SH-SY5Y (cell line): ENCODE results near the gene MED7.

ENCODE experiments used
- GATA2 ChIP-seq: IDR thresholded peaks from 2 replicates; pipeline ENCODE4 v1.6.1; 2011; ENCODE audit warnings: mild to moderate bottlenecking, low read depth, low read length
- GATA3 ChIP-seq: IDR thresholded peaks from 2 replicates; pipeline ENCODE4 v1.6.1; 2011; ENCODE audit warnings: low read depth, mild to moderate bottlenecking, low read length, moderate library complexity

DNA sequence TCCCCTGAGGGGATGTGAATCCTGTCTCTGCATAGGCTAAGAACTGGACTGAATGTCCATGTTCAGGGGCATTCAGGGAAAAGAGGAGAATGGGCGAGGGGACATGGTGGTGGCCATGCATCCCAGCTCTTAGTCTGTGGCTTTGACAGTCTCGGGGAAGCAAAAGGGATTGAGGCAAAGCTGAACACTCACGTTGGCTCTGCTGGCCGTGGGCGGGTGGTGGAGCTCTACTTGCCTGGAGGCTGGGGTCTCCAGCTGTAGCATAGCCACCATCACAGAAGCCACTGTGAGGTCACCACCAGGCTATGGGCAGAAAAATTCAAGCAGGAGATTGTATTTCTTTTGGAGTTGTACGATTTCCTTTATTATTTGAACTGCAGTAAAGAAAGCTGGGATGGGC lies 19.3 kb upstream of the MED7 start:
- TF ChIP-seq GATA2 = no peak
- no peak for TF ChIP-seq GATA3
